Stimulated activated CD8-positive, alpha-beta memory T cell treated with anti-CD3 and anti-CD28 coated beads, Interleukin-2, amount 100 ng/mL, for 48 hours (primary cell): ENCODE data around the gene LYZL2.
A peak's percentile ranks its signal among the peaks of the same experiment; 100 is the strongest.
"Not testable (repeated sequence)": the region's sequence is repeated elsewhere in the genome, so short reads cannot be mapped to it uniquely, and the experiment has no call there.

Experiments used
- DNase-seq, 2 donors: peaks; one replicate each; pipeline ENCODE4 v3.0.0-alpha.2; 2020; ENCODE audit warnings: low read depth in 2 of 2

LYZL2 gene

GRCh38 chr10:30629653-30630052, at the start of gene LYZL2:
Gene LYZL2 (minus strand): TSS chr10:30629753. CDS start chr10:30626915, 2,838 bp downstream.
- DNase-seq: no peak

- DNase-seq: peak in 1 of 2 donors; percentile 55
Measured at GRCh38 chr10:30677616-30678015, 48.1 kb upstream of the LYZL2 start.

- not testable (repeated sequence) for DNase-seq
Measured at GRCh38 chr10:30677146-30677545, 47.6 kb upstream of the LYZL2 start.

GRCh38 chr10:30675791-30676718, 46.5 kb upstream of the LYZL2 start:
- DNase-seq: no peak

- no peak for DNase-seq
Measured at GRCh38 chr10:30674796-30675195, 45.2 kb upstream of the LYZL2 start.

- not testable (repeated sequence) for DNase-seq
Measured at GRCh38 chr10:30673262-30673661, 43.7 kb upstream of the LYZL2 start.

GRCh38 chr10:30672338-30672737, 42.8 kb upstream of the LYZL2 start:
- not testable (repeated sequence) for DNase-seq

- DNase-seq: no peak
Measured at GRCh38 chr10:30671026-30671616, 41.6 kb upstream of the LYZL2 start.

GRCh38 chr10:30667982-30668381, 38.4 kb upstream of the LYZL2 start:
- not testable (repeated sequence) for DNase-seq

- not testable (repeated sequence) for DNase-seq
Measured at GRCh38 chr10:30663403-30663802, 33.9 kb upstream of the LYZL2 start.

GRCh38 chr10:30662814-30663213, 33.3 kb upstream of the LYZL2 start:
- no peak for DNase-seq

- not testable (repeated sequence) for DNase-seq
Measured at GRCh38 chr10:30660314-30660713, 30.8 kb upstream of the LYZL2 start.

GRCh38 chr10:30656233-30656632, 26.7 kb upstream of the LYZL2 start:
- no peak for DNase-seq

- DNase-seq: not testable (repeated sequence)
Measured at GRCh38 chr10:30655001-30655400, 25.4 kb upstream of the LYZL2 start.

GRCh38 chr10:30651470-30652397, 22.2 kb upstream of the LYZL2 start:
- peak in 1 of 2 donors; percentile 20 for DNase-seq

GRCh38 chr10:30647089-30647488, 17.5 kb upstream of the LYZL2 start:
- DNase-seq: no peak

- peak in 1 of 2 donors; percentile 26 for DNase-seq
Measured at GRCh38 chr10:30645340-30645827, 15.8 kb upstream of the LYZL2 start.

GRCh38 chr10:30644408-30644861, 14.9 kb upstream of the LYZL2 start:
- DNase-seq: not testable (repeated sequence)

GRCh38 chr10:30643557-30644199, 14.1 kb upstream of the LYZL2 start:
- not testable (repeated sequence) for DNase-seq

GRCh38 chr10:30642856-30643255, 13.3 kb upstream of the LYZL2 start:
- DNase-seq: not testable (repeated sequence)
